ENCODE measurements around the gene SBF2.
A peak's percentile ranks its signal among the peaks of the same experiment; 100 is the strongest.

SBF2 gene

DNA sequence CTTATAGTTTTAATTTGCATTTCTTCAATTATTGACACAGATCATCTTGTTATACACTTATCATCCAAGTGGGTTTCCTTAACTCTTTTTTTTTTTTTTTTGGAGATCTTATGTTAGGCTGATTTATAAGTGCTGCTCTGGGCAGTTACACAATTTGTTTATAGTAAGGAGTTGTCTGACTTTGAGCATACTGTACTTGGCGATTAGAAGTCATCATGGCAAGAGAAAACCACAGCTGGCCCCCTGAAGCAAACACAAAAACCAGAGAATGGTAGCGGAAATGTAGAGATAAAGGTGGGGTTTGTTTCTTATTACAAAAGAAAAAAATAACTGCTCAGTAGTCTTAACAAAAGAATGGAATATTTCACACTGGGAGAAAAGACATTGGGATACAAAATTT lies 337.5 kb downstream of the SBF2 start:
- H3K4me3 ChIP-seq (ENCODE audit: low read length) = no peak overlapping the region

DNA sequence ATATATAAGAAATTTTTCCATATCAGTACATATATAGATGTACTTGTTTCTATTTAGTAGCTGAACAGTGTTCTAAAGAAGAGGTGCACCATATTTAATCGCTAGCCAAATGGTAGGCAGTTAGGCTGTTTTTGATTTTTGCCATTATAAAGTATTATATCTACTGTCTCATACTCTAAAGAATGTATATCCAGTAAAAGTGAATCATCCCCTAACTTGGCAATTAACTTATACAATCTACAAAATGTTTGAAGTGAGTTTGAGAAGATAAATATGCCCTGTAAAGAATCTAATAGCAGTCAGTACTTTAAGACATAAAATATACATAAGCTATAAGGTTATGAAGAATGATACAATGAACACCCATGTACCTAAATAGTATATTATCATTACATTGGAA lies 338.6 kb downstream of the SBF2 start:
- TF ChIP-seq, protein P1, sequence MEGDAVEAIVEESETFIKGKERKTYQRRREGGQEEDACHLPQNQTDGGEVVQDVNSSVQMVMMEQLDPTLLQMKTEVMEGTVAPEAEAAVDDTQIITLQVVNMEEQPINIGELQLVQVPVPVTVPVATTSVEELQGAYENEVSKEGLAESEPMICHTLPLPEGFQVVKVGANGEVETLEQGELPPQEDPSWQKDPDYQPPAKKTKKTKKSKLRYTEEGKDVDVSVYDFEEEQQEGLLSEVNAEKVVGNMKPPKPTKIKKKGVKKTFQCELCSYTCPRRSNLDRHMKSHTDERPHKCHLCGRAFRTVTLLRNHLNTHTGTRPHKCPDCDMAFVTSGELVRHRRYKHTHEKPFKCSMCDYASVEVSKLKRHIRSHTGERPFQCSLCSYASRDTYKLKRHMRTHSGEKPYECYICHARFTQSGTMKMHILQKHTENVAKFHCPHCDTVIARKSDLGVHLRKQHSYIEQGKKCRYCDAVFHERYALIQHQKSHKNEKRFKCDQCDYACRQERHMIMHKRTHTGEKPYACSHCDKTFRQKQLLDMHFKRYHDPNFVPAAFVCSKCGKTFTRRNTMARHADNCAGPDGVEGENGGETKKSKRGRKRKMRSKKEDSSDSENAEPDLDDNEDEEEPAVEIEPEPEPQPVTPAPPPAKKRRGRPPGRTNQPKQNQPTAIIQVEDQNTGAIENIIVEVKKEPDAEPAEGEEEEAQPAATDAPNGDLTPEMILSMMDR (conservative IDR thresholded peaks at IDR 0.05; ENCODE audit: low read length) = no peak
- DNase-seq (ENCODE audit: low read depth) = no peak

More for the DNA sequence above, 337.5 kb downstream of the SBF2 start:
- no peak for DNase-seq (ENCODE audit: low read depth)
- TF ChIP-seq, protein P1 (conservative IDR thresholded peaks at IDR 0.05; ENCODE audit: low read length) = no peak

DNA sequence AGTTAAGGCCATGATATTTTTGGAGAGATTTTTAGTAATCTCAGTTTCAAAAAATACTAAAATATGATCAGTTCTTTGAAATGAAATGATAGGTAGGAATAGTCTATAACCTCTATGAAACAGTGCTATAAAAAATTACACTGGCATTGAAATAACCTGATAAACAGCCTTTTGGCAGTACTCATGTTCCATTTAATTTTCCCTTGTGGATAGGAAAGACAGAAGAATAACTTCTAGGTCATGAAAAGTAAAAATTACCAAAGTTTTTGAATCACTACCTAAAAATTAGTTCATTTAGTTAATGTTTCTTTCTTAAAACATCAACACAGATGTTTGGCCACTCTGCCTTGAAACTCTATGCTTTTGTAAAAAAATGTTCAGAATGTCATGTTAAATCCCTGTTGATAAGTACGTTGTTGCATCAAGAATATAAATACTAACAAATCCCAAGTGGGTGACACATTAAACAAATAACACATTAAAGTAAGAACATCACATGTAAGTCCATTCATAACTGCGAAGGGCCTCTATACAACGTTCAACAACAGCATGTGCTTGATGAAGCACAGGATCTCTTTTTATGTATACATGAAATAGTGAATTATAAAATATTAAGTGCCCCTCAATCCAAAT lies 339.9 kb downstream of the SBF2 start:
- TF ChIP-seq, protein P1 (conservative IDR thresholded peaks at IDR 0.05; ENCODE audit: low read length) = no peak
- no peak overlapping the region for H3K4me3 ChIP-seq (ENCODE audit: low read length)
- DNase-seq (ENCODE audit: low read depth) = peak; percentile 65

More for the DNA sequence above, 338.6 kb downstream of the SBF2 start:
- no peak overlapping the region for H3K4me3 ChIP-seq (ENCODE audit: low read length)

DNA sequence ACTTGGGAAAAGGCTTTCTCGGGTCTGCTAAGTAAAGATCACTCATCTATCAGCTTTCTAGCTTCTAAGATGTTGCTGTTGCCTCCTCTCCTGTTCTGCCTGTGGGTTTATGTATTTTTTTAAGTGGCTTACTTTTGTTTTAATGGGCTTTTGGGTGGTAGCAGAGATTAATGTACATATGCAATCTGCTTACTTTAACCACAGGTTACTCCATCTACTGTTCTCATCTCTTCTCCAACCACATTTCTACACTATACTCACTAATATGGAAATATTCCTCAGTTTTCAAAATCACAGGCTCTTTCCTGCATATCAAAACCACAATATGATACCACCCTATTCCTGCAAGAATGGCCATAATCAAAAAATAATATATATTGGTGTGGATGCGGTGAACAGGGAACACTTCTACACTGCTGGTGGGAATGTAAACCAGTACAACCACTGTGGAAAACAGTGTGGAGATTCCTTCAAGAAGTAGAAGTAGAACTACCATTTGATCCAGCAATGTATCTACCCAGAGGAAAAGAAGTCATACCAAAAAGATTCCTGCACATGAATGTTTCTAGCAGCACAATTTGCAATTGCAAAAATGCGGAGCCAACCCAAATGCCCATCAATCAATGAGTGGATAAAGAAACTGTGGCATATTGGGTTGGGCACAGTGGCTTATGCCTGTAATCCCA lies 341.4 kb downstream of the SBF2 start:
- H3K4me3 ChIP-seq (ENCODE audit: low read length) = no peak overlapping the region
- TF ChIP-seq, protein P1 (conservative IDR thresholded peaks at IDR 0.05; ENCODE audit: low read length) = no peak
- no peak for DNase-seq (ENCODE audit: low read depth)

DNA sequence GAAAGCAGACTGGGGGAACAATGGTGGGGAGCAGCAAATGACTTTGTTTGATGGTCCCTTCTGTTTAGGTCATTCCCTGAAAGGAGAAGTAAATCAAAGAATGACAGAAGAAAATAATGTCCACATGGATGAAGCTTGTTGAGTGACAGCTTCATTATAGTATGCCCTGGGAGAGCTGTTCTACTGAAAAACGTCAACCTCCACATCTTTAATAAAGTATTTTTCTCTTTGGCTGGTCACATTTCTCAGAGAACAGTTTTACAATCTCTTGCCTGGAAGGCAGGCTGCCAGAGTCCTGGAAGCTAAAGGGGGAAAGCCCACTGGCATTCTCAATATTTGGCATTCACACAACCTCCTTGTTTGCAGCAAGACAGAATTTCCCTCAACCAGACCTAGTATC lies 342.2 kb downstream of the SBF2 start:
- peak; percentile 66 for DNase-seq (ENCODE audit: low read depth)
- TF ChIP-seq, protein P1 (conservative IDR thresholded peaks at IDR 0.05; ENCODE audit: low read length) = no peak
- H3K4me3 ChIP-seq (ENCODE audit: low read length) = no peak overlapping the region

DNA sequence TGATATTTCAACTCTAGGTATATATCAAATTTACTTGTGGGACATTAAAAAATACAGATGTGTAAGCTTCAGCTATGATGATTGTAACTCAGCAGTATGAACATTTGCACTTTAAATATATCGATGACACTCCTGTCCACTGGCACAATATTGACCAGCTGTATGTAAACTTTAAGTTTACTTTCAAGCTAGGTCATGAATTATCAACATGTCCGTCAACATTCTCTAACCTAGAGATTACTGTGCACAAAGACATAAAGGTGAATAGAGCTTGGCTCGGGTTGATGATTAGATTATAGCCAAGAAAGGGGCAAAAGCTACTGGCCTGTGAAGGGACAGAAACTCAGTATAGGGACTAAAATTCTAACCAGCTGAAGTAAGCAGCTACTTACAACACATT lies 343.6 kb downstream of the SBF2 start:
- DNase-seq (ENCODE audit: low read depth) = no peak
- TF ChIP-seq, protein P1 (conservative IDR thresholded peaks at IDR 0.05; ENCODE audit: low read length) = no peak
- H3K4me3 ChIP-seq (ENCODE audit: low read length) = no peak overlapping the region

Measured in AG10803 (cell line).